AG08395 (cell line): ENCODE results near the gene LOXL1.
A peak's percentile ranks its signal among the peaks of the same experiment; 100 is the strongest.
"Not testable (repeated sequence)": the region's sequence is repeated elsewhere in the genome, so short reads cannot be mapped to it uniquely, and the experiment has no call there.

Experiments
- DNase-seq: peaks from one replicate; pipeline ENCODE4 v3.0.0; 2012; ENCODE audit warnings: mixed read lengths, low spot score

Gene LOXL1

DNA sequence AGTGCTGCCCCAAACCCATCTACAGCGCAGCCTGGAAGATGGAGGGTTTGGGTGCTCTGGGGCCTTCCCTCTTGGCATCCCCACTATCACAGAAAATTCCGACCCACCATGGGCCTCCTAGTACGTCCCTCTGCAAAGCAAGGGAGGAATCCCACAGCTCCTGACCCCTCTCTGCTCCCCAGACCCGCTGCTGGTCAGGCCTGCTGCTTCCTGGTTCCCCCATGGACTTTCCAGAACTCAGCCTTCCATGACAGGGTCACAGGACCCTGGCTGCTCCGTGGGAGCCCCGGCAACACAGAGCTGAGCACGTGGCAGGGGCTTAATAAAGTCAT, 3.1 kb upstream of the LOXL1 start:
- no peak for DNase-seq

DNA sequence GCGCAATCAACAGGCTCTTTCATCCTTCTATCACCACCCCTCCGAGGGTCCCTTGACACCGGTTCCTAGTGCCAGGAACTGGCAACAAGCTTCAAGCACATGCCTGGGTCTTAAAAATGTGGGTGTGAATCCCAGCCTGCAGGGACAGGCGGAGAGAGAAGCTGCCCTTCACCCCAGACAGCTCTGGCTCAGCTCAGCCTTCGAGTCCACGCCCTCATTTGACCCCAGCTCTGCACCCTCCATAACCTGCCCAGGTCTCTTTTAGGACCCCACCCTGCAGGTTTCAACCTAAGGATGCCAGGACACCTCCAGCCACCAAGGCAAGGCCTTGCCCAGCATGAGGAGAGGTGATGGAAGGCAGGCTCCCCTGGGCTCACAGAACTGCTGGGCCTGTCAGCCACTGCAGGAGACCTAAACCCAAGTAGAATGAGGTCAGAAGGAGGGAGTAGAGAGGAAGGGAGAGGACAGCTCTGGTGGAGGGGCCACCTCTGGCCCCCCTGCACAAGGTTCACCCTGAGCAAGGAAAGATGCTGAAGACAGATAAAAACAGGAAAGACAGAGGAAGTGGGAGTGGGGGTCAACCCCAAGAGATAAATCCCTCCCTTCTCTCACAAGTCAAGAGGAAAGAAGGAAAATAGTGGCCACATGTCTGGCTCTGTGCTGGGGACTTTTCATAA, 2.6 kb upstream of the LOXL1 start:
- DNase-seq, result no peak

DNA sequence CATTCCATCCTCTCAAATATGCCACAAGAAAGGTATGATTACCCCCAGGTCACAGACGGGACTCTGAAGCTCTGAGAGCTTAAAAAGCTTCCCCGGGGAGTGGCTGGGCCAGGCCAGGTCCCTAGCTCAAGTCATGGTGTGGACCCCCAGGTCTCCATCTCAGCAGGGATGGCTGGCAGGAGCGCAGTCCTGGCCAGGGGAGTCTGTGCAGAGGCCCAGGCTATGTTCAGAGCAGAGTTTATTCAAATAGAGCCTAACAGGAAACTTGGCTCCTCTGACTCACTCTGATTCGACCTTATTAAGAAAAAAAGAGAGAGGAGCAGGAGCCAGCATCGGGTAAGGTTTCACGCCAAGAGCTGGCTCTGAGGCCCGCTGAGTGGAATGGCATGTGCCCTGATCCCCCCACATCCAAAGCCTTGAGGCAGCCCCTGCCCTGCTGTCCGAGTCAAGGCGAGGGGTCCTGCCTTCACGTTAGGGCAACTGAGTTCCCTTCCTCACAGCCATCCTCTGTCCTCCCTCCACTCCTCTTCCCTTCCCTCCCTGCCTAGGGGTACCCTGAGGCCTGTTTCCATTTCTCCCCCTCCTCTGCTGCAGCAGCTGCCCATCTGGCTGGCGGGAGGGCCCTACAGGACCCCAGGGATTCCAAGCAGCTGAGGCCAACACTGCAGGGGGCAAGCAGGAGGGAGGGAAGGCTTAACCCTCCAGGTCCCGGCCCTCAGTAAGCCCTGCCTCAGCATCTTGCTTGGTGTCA, 1.9 kb upstream of the LOXL1 start:
- DNase-seq, result peak; percentile 86

GRCh38 chr15:73925848-73926218, 429 bp upstream of the LOXL1 start:
- DNase-seq, result no peak

- peak; percentile 52 for DNase-seq
Measured at GRCh38 chr15:73927003-73927475, 777 bp downstream of the LOXL1 start.

DNA sequence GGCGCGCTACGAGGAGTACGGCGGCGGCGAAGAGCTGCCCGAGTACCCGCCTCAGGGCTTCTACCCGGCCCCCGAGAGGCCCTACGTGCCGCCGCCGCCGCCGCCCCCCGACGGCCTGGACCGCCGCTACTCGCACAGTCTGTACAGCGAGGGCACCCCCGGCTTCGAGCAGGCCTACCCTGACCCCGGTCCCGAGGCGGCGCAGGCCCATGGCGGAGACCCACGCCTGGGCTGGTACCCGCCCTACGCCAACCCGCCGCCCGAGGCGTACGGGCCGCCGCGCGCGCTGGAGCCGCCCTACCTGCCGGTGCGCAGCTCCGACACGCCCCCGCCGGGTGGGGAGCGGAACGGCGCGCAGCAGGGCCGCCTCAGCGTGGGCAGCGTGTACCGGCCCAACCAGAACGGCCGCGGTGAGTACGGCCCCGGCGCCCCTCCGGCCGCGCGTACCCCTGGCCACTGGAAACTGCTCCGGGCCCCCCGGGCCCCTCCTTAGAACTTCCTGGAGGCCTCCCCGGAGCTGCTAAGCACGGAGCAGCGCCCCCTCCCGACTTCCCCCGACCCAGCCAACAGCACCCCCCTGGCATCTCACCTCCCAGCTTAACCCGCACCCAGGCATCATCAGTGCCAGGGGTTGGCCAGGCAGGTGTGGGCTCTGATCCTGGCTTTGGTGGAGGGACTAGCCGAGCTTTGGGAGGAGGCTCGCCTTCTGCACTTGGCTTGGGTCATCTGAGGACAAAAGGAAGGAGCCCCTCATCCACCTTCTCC, 1.4 kb downstream of the LOXL1 start:
- DNase-seq, result no peak

DNA sequence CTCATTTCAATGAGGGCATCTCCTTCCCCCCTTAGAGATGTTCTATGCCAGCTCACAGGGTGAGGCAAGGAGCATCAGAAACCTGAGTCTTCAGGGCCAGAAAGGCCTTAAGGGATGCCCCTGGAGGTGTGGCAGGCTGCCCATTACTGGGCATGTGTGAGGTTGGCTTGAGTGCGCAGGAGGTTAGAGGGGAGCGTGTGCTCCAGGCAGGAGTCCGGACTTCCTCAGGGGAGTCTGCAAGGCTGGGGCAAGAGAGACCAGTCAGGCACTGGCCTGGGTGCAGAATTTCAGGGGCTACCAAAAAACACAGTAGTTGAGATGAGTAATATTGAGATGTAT, 1.9 kb downstream of the LOXL1 start:
- no peak for DNase-seq

GRCh38 chr15:73928971-73929627, 2.8 kb downstream of the LOXL1 start:
- peak; percentile 50 for DNase-seq

DNA sequence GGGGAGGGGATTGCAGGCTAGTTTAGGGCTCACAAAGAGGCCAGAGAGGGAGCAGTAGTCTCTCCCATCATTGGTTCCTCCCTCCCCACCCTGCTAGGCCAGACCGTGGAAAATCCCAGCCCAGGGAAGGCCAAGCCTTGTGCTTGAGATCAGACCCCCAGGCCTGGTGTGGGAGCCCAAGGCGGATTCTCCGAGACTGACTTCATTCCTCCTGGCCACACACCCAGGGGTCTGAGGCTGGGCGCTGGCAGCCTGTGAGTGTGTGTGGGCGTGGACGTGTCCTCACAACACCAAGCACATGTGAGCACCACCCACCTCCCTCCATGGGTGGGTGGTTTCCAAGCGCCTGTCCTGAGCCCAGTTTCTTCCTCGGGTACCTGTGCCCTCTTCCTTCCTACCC, 4.1 kb downstream of the LOXL1 start:
- peak; percentile 79 for DNase-seq

- peak; percentile 90 for DNase-seq
Measured at GRCh38 chr15:73930790-73931281, 4.6 kb downstream of the LOXL1 start.

GRCh38 chr15:73931441-73931840, 5.2 kb downstream of the LOXL1 start:
- no peak for DNase-seq

DNA sequence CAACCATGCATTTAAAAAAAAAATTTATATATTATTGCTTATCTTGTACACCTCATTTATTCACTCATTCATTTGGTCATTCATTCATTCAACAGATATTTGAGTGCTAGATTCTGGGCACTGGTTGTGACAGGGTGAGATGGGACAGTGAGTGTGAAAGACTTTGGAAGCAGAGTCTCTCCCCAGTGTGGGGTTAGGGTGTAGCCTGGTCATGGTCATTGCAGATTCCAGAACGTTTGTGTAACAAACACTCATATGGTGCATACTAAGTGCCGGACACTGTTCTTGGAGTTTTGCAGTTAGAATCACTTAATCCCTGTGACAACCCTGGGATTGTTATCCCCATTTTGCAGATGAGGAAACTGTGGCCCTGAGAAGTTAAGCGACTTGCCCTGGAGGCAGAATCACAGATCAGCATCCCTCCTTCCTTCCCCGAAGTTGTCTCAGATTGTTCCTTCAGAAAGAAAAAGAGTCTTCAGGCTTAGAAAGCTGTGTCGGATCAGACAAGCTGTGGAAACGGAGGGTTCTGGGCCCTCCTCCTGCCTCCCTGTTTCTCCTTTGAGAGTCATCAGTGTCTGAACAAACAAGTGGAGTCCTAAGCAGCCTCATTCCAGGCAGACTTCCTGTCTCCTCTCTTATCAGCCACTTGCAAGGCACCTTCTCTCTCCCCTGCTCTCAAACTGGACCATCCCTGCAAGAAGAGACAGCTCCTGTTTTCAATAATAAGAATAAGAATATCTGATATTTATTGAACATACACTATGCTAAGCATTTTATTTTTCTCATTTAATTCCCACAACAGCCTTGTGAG, 6.3 kb downstream of the LOXL1 start:
- no peak for DNase-seq

GRCh38 chr15:73934281-73934680, 8.0 kb downstream of the LOXL1 start:
- no peak for DNase-seq

DNA sequence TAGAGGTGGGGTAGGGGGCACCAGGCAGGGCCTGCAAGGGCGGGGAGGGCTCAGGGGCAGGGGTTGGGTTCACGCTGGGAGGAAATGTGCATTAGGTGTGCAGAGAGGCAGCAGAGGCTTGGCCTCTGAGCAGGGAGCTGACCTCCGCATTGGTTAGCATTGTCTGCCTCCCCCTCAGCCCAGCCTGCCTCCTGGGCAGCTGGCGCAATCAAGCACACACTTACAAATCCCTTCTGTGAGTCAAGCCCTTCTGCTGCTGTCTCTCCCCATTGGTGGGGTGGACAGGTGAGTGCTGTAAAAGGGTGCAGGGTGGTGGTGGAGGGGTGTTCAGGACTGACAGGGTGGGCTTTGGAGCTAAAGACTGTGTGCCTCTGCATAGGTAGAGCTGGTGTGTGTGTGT, 9.3 kb downstream of the LOXL1 start:
- no peak for DNase-seq

DNA sequence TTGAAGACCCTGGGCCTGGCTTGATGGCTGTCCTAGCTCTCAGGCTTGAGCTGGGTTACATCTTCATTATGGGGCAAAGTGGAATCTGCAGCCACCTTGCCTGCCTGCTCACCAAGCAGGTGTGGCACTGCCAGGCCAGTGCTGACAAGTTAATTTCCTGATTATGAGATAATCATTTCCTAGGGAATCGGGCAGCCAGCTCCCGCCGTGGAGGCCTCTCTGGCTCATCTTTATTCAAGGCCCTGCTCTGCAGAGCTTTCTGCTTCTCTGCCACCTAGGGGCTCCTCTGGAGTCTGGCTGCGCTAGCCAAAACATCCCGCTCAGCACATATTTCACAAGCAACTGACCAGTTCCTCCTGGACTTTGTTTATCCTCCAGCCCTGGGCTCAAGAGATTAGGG, 9.9 kb downstream of the LOXL1 start:
- DNase-seq, result no peak

DNA sequence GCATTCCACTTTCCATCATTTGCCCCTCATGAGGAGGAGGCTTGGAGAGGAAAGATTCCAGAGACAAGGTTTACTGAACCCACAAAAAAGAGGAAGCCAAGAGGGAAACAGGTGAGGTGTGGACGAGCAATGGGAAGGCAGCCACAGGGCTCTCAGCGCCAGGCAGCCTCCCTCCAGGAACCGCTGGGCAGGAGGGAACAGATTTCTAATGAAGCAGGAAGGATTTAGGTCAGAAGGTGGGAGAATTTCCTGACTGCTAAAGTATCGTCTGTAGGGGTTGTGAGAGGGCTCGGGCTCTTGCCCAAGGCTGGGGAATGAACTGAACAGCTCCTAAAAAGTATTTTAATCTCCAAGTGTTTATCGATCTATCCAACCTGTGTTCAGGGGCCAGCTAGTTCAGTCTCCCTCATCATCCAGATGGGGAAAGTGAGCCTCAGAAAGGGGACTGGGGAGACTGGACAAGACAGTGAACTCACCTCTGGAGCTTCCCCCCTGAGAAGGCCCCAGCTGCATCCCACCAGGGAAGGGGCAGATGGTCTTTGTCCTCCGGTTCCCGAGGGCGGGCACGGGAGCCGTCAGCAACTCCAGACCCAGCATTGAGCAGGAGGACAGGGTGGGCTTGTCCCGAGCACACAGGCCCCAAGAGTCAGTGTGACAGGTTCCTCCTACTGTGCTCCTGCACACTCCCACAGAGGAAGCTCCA, 10.5 kb downstream of the LOXL1 start:
- DNase-seq, result no peak

GRCh38 chr15:73937296-73937695, 11.0 kb downstream of the LOXL1 start:
- no peak for DNase-seq

DNA sequence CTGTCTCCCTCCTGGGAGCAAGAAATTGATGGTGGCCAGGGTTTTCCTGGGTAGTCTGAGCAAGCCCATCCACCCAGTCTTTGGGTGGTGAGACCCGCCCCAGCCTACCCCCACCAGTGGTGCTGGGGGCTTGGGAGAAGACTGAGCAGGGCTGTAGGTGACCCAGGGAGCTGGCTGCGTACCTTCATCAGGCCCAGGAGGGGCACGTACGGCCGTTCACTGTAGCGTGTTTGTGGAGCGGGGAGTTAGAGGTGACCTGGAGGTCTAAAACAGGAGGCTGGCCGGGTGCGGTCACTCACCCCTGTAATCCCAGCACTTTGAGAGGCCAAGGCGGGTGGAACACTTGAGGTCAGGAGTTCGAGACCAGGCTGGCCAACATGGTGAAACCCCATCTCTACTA, 11.5 kb downstream of the LOXL1 start:
- DNase-seq, result no peak

GRCh38 chr15:73938516-73938915, 12.3 kb downstream of the LOXL1 start:
- DNase-seq, result not testable (repeated sequence)

DNA sequence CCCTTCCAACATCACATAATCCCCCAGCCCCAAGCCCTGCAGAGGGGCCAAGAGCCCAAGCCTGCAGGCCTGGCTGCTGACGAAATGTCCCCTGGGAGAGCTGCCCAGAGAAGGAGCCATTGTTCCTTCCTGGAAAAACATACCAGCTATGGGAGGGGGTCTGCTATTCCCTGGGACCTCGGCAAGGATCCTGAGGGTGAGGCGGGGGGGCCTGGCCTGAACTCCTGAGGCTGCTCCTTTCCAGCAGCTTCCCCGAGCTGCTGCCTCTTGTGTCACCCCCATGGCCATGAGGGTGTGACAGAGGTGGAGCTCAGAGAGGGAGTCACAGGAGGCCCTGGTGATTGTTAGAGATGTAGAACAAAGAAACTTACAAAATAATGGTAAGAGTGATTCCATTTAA, 12.9 kb downstream of the LOXL1 start:
- DNase-seq, result no peak
